HepG2 (cell line): ENCODE results near the gene USP2.

Source experiments
- NR3C1 ChIP-seq: sonication (generic); formaldehyde crosslinking; IDR thresholded peaks from 2 replicates; pipeline ENCODE4 v1.4.0; 2020; ENCODE audit warnings: missing genetic modification reagents
- ZBTB49 ChIP-seq: sonication (generic); formaldehyde crosslinking; IDR thresholded peaks from 2 replicates; pipeline ENCODE4 v1.4.0; 2020; ENCODE audit warnings: missing genetic modification reagents, borderline replicate concordance
- ZFY ChIP-seq: sonication (generic); formaldehyde crosslinking; IDR thresholded peaks from 2 replicates; pipeline ENCODE4 v1.4.0; 2020; ENCODE audit warnings: missing genetic modification reagents
- TF ChIP-seq, protein P1 (sequence below): IDR thresholded peaks from 2 replicates; pipeline ENCODE4 v1.6.1; 2012; ENCODE audit warnings: inconsistent platforms

DNA sequence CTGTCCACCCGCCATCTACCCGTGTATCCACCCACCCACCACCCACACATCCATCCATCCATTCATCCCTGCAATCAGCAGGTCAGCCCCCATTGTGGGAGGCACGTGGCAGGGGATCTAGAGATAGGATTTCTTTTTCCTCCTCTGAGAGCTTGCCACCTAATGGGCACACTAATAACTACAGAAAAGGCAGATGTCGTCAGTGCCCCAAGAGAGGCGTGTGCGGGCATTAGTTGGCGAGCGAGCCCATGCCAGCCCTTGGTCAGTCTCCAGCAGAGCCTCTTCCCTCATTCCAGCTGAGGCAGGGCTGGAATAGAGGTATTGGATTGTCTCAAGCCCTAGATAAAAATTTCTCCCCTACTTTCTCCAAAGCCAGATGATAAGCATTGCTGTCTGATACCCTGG, 9.7 kb downstream of the USP2 start:
- TF ChIP-seq, protein P1, sequence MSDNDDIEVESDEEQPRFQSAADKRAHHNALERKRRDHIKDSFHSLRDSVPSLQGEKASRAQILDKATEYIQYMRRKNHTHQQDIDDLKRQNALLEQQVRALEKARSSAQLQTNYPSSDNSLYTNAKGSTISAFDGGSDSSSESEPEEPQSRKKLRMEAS: no peak
- no peak for TF ChIP-seq ZBTB49 (CRISPR knock-in tag)
- TF ChIP-seq NR3C1 (CRISPR knock-in tag): no peak
- TF ChIP-seq ZFY (CRISPR knock-in tag): no peak
